Urinary bladder (tissue), 4 donors: ENCODE results near the gene TMCC3. TPM values are rescaled to one million over a fixed set of nuclear protein-coding genes. Genes with fewer than 3 reads are reported as not detected.

Experiments
- DNase-seq: peaks from one replicate; pipeline ENCODE4 v3.0.0-alpha.2; 2015; ENCODE audit errors: extremely low spot score
- H3K27ac ChIP-seq: one replicate; pipeline ENCODE4 v1.5.1; 2013; ENCODE audit warnings: low read depth, mild to moderate bottlenecking, moderate library complexity
- H3K36me3 ChIP-seq: one replicate; pipeline ENCODE4 v1.6.1; 2013; ENCODE audit warnings: mild to moderate bottlenecking, moderate library complexity; ENCODE audit not compliant: insufficient read depth
- H3K4me1 ChIP-seq: one replicate; pipeline ENCODE4 v1.6.1; 2013; ENCODE audit warnings: mild to moderate bottlenecking, moderate library complexity; ENCODE audit not compliant: insufficient read depth
- H3K4me3 ChIP-seq: one replicate; pipeline ENCODE4 v1.5.1; 2013; ENCODE audit warnings: low read depth, low read length
- whole genome bisulfite sequencing: extraction: QIAGEN DNeasy Blood & Tissue Kit; methylation state at CpG from one replicate; pipeline ENCODE4 v1.1.7; 2013; 5-methylcytosine and 5-hydroxymethylcytosine counted together
- polyA plus RNA-seq: library from polyadenylated mRNA; stranded (reverse); fragments of 200-250 nt; gene quantifications from one replicate; pipeline ENCODE4 v1.2.3, GENCODE V29; 2013
- total RNA-seq: library from RNA; depleted of rRNA; stranded (reverse); fragments of >200 nt; gene quantifications from one replicate; pipeline ENCODE4 v1.2.3, GENCODE V29; 2014
- donor health status: healthy with polysubstance abuse.
- donor health status: healthy.

The TMCC3 gene
- total and polyA plus RNA-seq, 2 donors = 10.0 to 11.7 TPM

- Histone ChIP-seq H3K27ac (no peak overlapping the region), H3K4me1 (no peaks in the 10 kb centered on the region), H3K36me3 (no peaks in the 10 kb centered on the region), H3K4me3 (no peak overlapping the region)
- DNase-seq = no peak
- WGBS = 84% methylated on average over 4 of the region's 4 CpGs
Measured at GRCh38 chr12:94679554-94680195, 29.3 kb upstream of the TMCC3 start.

GRCh38 chr12:94678849-94679248 lies 28.5 kb upstream of the TMCC3 start:
- no peak overlapping the region for H3K4me3 ChIP-seq
- H3K36me3 ChIP-seq = no peaks in the 10 kb centered on the region
- H3K4me1 ChIP-seq = no peaks in the 10 kb centered on the region
- DNase-seq = no peak
- H3K27ac ChIP-seq = no peak overlapping the region
- 94% methylated on average over 6 of the region's 6 CpGs for WGBS

- Histone ChIP-seq H3K4me3 (no peak overlapping the region), H3K27ac (no peak overlapping the region), H3K4me1 (no peaks in the 10 kb centered on the region), H3K36me3 (no peaks in the 10 kb centered on the region)
- WGBS = 82% methylated on average over 9 of the region's 9 CpGs
- no peak for DNase-seq
Measured at GRCh38 chr12:94678379-94678778, 28.0 kb upstream of the TMCC3 start.

- Histone ChIP-seq H3K4me3 (no peak overlapping the region), H3K4me1 (no peaks in the 10 kb centered on the region), H3K36me3 (no peaks in the 10 kb centered on the region), H3K27ac (no peak overlapping the region)
- WGBS = 85% methylated on average over 1 of the region's 1 CpG
- no peak for DNase-seq
Measured at GRCh38 chr12:94677778-94678177, 27.4 kb upstream of the TMCC3 start.

GRCh38 chr12:94676922-94677321 lies 26.6 kb upstream of the TMCC3 start:
- Histone ChIP-seq H3K27ac (no peak overlapping the region), H3K4me1 (no peaks in the 10 kb centered on the region), H3K36me3 (no peaks in the 10 kb centered on the region), H3K4me3 (no peak overlapping the region)
- 93% methylated on average over 2 of the region's 2 CpGs for WGBS
- DNase-seq = no peak

- DNase-seq = no peak
- no peak overlapping the region for H3K27ac ChIP-seq
- no peak overlapping the region for H3K4me3 ChIP-seq
- H3K4me1 ChIP-seq = no peaks in the 10 kb centered on the region
- 73% methylated on average over 9 of the region's 9 CpGs for WGBS
- H3K36me3 ChIP-seq = no peaks in the 10 kb centered on the region
Measured at GRCh38 chr12:94676031-94676641, 25.8 kb upstream of the TMCC3 start.

- 51% methylated on average over 6 of the region's 6 CpGs for WGBS
- Histone ChIP-seq H3K27ac (no peak overlapping the region), H3K36me3 (no peaks in the 10 kb centered on the region), H3K4me3 (no peak overlapping the region), H3K4me1 (no peaks in the 10 kb centered on the region)
- no peak for DNase-seq
Measured at GRCh38 chr12:94674835-94675234, 24.5 kb upstream of the TMCC3 start.

GRCh38 chr12:94674051-94674451 lies 23.7 kb upstream of the TMCC3 start:
- no peak overlapping the region for H3K27ac ChIP-seq
- H3K36me3 ChIP-seq = no peaks in the 10 kb centered on the region
- peak; percentile 51 for DNase-seq
- H3K4me3 ChIP-seq = no peak overlapping the region
- no peaks in the 10 kb centered on the region for H3K4me1 ChIP-seq
- 22% methylated on average over 2 of the region's 2 CpGs for WGBS

- no peak for DNase-seq
- 72% methylated on average over 4 of the region's 4 CpGs for WGBS
- Histone ChIP-seq H3K36me3 (no peaks in the 10 kb centered on the region), H3K4me3 (no peak overlapping the region), H3K27ac (no peak overlapping the region), H3K4me1 (no peaks in the 10 kb centered on the region)
Measured at GRCh38 chr12:94673496-94673895, 23.1 kb upstream of the TMCC3 start.

- Histone ChIP-seq H3K4me1 (no peaks in the 10 kb centered on the region), H3K36me3 (no peaks in the 10 kb centered on the region), H3K27ac (no peak overlapping the region), H3K4me3 (no peak overlapping the region)
- no peak for DNase-seq
- WGBS = 84% methylated on average over 1 of the region's 1 CpG
Measured at GRCh38 chr12:94671917-94672316, 21.6 kb upstream of the TMCC3 start.

- H3K4me1 ChIP-seq = no peaks in the 10 kb centered on the region
- 84% methylated on average over 2 of the region's 2 CpGs for WGBS
- no peak overlapping the region for H3K4me3 ChIP-seq
- no peak overlapping the region for H3K27ac ChIP-seq
- no peaks in the 10 kb centered on the region for H3K36me3 ChIP-seq
- no peak for DNase-seq
Measured at GRCh38 chr12:94670898-94671297, 20.5 kb upstream of the TMCC3 start.

GRCh38 chr12:94670075-94670474 lies 19.7 kb upstream of the TMCC3 start:
- no peak overlapping the region for H3K27ac ChIP-seq
- no peak overlapping the region for H3K4me3 ChIP-seq
- WGBS = 90% methylated on average over 6 of the region's 6 CpGs
- H3K4me1 ChIP-seq = no peaks in the 10 kb centered on the region
- H3K36me3 ChIP-seq = no peaks in the 10 kb centered on the region
- DNase-seq = no peak

- H3K27ac ChIP-seq = no peak overlapping the region
- 92% methylated on average over 6 of the region's 6 CpGs for WGBS
- H3K4me3 ChIP-seq = no peak overlapping the region
- H3K4me1 ChIP-seq = no peaks in the 10 kb centered on the region
- DNase-seq = no peak
- no peaks in the 10 kb centered on the region for H3K36me3 ChIP-seq
Measured at GRCh38 chr12:94667031-94667540, 16.7 kb upstream of the TMCC3 start.

GRCh38 chr12:94666158-94666557 lies 15.8 kb upstream of the TMCC3 start:
- DNase-seq = no peak
- Histone ChIP-seq H3K4me3 (no peak overlapping the region), H3K36me3 (no peaks in the 10 kb centered on the region), H3K27ac (no peak overlapping the region), H3K4me1 (no peaks in the 10 kb centered on the region)
- 80% methylated on average over 2 of the region's 2 CpGs for WGBS
